GM18870 (cell line): ENCODE data around the gene RPEL1.
"Not testable (repeated sequence)": the region's sequence is repeated elsewhere in the genome, so short reads cannot be mapped to it uniquely, and the experiment has no call there.

Experiments
- ATAC-seq: cut with Tn5 transposase; IDR thresholded peaks from one replicate; pipeline ENCODE4 v1.9.1; 2021; ENCODE audit warnings: moderate library complexity; ENCODE audit not compliant: unreplicated experiment

Gene RPEL1

GRCh38 chr10:103245587-103245986 is at the start of gene RPEL1:
TSS of gene RPEL1 (plus strand) at chr10:103245887. CDS start at chr10:103245997, 110 bp downstream.
- not testable (repeated sequence) for ATAC-seq

GRCh38 chr10:103196516-103196915 is 49.2 kb upstream of the RPEL1 start:
- no peak for ATAC-seq

GRCh38 chr10:103197174-103197573 is 48.5 kb upstream of the RPEL1 start:
- no peak for ATAC-seq

- no peak for ATAC-seq
These were observed 47.8 kb upstream of the RPEL1 start for GRCh38 chr10:103197903-103198302.

GRCh38 chr10:103198648-103199047 is 47.0 kb upstream of the RPEL1 start:
- ATAC-seq = no peak

GRCh38 chr10:103199488-103199887 is 46.2 kb upstream of the RPEL1 start:
- no peak for ATAC-seq

GRCh38 chr10:103202319-103202718 is 43.4 kb upstream of the RPEL1 start:
- no peak for ATAC-seq

GRCh38 chr10:103203466-103203865 is 42.2 kb upstream of the RPEL1 start:
- ATAC-seq = no peak

GRCh38 chr10:103204353-103205255 is 41.1 kb upstream of the RPEL1 start:
- no peak for ATAC-seq

GRCh38 chr10:103205401-103205800 is 40.3 kb upstream of the RPEL1 start:
- not testable (repeated sequence) for ATAC-seq

GRCh38 chr10:103206715-103207114 is 39.0 kb upstream of the RPEL1 start:
- not testable (repeated sequence) for ATAC-seq

GRCh38 chr10:103207141-103207540 is 38.5 kb upstream of the RPEL1 start:
- no peak for ATAC-seq

GRCh38 chr10:103207643-103208042 is 38.0 kb upstream of the RPEL1 start:
- ATAC-seq = not testable (repeated sequence)

GRCh38 chr10:103210262-103210661 is 35.4 kb upstream of the RPEL1 start:
- ATAC-seq = not testable (repeated sequence)

GRCh38 chr10:103215601-103216000 is 30.1 kb upstream of the RPEL1 start:
- ATAC-seq = no peak

- ATAC-seq = not testable (repeated sequence)
These were observed 29.3 kb upstream of the RPEL1 start for GRCh38 chr10:103216362-103216761.

- ATAC-seq = no peak
These were observed 21.6 kb upstream of the RPEL1 start for GRCh38 chr10:103224133-103224532.

GRCh38 chr10:103224721-103225120 is 21.0 kb upstream of the RPEL1 start:
- ATAC-seq = not testable (repeated sequence)

GRCh38 chr10:103225939-103226338 is 19.7 kb upstream of the RPEL1 start:
- no peak for ATAC-seq

- ATAC-seq = no peak
These were observed 18.3 kb upstream of the RPEL1 start for GRCh38 chr10:103227416-103227815.

- ATAC-seq = no peak
These were observed 14.6 kb upstream of the RPEL1 start for GRCh38 chr10:103231047-103231551.

- ATAC-seq = no peak
These were observed 13.5 kb upstream of the RPEL1 start for GRCh38 chr10:103232131-103232673.
